Measurements from ENCODE around the gene MGST2. TPM values are rescaled to one million over a fixed set of nuclear protein-coding genes. Genes with fewer than 3 reads are reported as not detected.

Gene MGST2
- total and polyA plus RNA-seq, 2 experiments from 2014 or later: 4.6 to 19.1 TPM

- Mint-ChIP-seq H3K4me3 (no peak overlapping the region), H3K27me3 (ENCODE audit: insufficient read depth, low read depth, poor library complexity) (peaks cover 27% of the 10 kb centered on the region), H3K36me3 (ENCODE audit: low read depth) (no peaks in the 10 kb centered on the region; the same call in 2 of the 3 replicates), H3K9me3 (no peaks in the 10 kb centered on the region), H3K27ac (no peak overlapping the region), H3K4me1 (peaks cover 2% of the 10 kb centered on the region; the same call in 1 of the 3 replicates)
- DNase-seq (ENCODE audit: low spot score) (no peak), ATAC-seq (peak; percentile 70)
- Histone ChIP-seq H3K4me3 (no peak overlapping the region), H3F3A (replicated peaks; ENCODE audit: low read depth) (no peaks in the 10 kb centered on the region), H3K4me1 (ENCODE audit: insufficient read depth) (no peaks in the 10 kb centered on the region), H3K9me2 (ENCODE audit: insufficient read depth) (no peaks in the 10 kb centered on the region), H3K79me2 (replicated peaks; ENCODE audit: insufficient read depth) (no peaks in the 10 kb centered on the region), H4K20me1 (replicated peaks; ENCODE audit: insufficient read depth) (0 out of 2 replicates have a peak, but pooled peaks cover 3% of the 10 kb centered on the region), H3K36me3 (ENCODE audit: insufficient read depth) (no peaks in the 10 kb centered on the region), H2AFZ (no peak overlapping the region), H3K27ac (ENCODE audit: low read depth) (no peak overlapping the region), H3K27me3 (ENCODE audit: insufficient read depth) (peaks cover 42% of the 10 kb centered on the region), H3K4me2 (no peak overlapping the region)
- 0 out of 4 replicates have a peak, but pooled peaks of 1 of the 2 experiments have one; percentile 8 for TF ChIP-seq CTCF (conservative IDR thresholded peaks at IDR 0.05; ENCODE audit: low read depth in 2 of 2)
- TF ChIP-seq ZNF114 (CRISPR knock-in tag; IDR thresholded peaks at IDR 0.05): no peak
These were observed 53.2 kb downstream of the MGST2 start for GRCh38 chr4:139718833-139719232.

GRCh38 chr4:139719381-139720101 is 53.9 kb downstream of the MGST2 start:
- Histone ChIP-seq H3K4me1 (ENCODE audit: insufficient read depth) (no peaks in the 10 kb centered on the region), H3K9me2 (ENCODE audit: insufficient read depth) (no peaks in the 10 kb centered on the region), H3K4me2 (no peak overlapping the region), H4K20me1 (replicated peaks; ENCODE audit: insufficient read depth) (0 out of 2 replicates have a peak, but pooled peaks cover 3% of the 10 kb centered on the region), H2AFZ (no peak overlapping the region), H3K79me2 (replicated peaks; ENCODE audit: insufficient read depth) (no peaks in the 10 kb centered on the region), H3K4me3 (no peak overlapping the region), H3K27ac (ENCODE audit: low read depth) (no peak overlapping the region), H3K36me3 (ENCODE audit: insufficient read depth) (no peaks in the 10 kb centered on the region), H3F3A (replicated peaks; ENCODE audit: low read depth) (no peaks in the 10 kb centered on the region), H3K27me3 (ENCODE audit: insufficient read depth) (peaks cover 35% of the 10 kb centered on the region)
- H3K27me3 Mint-ChIP-seq (ENCODE audit: insufficient read depth, low read depth, poor library complexity): peaks cover 22% of the 10 kb centered on the region
- no peak for DNase-seq (ENCODE audit: low spot score)
- H3K9me3 Mint-ChIP-seq: no peaks in the 10 kb centered on the region
- peaks cover 2% of the 10 kb centered on the region; the same call in 1 of the 3 replicates for H3K4me1 Mint-ChIP-seq
- no peak overlapping the region for H3K27ac Mint-ChIP-seq
- no peak for ATAC-seq
- H3K36me3 Mint-ChIP-seq (ENCODE audit: low read depth): no peaks in the 10 kb centered on the region; the same call in 2 of the 3 replicates
- H3K4me3 Mint-ChIP-seq: no peak overlapping the region
- TF ChIP-seq ZNF114 (CRISPR knock-in tag; IDR thresholded peaks at IDR 0.05): no peak
- TF ChIP-seq ZNF331 (CRISPR knock-in tag; IDR thresholded peaks at IDR 0.05; ENCODE audit: low read depth): no peak
- TF ChIP-seq EZH2phosphoT487 (IDR thresholded peaks at IDR 0.05; ENCODE audit: unreplicated experiment): no peak
- TF ChIP-seq ETS1 (IDR thresholded peaks at IDR 0.05): no peak
- no peak for TF ChIP-seq REST (IDR thresholded peaks at IDR 0.05; ENCODE audit: unreplicated experiment)
- TF ChIP-seq STAT1 (IDR thresholded peaks at IDR 0.05; ENCODE audit: unreplicated experiment): no peak

Data from GM23338 (cell line).